GM21786 (cell line): ENCODE results near the gene ATF5.
"Not testable (repeated sequence)": the region's sequence is repeated elsewhere in the genome, so short reads cannot be mapped to it uniquely, and the experiment has no call there.

Source experiments
- ATAC-seq: cut with Tn5 transposase; IDR thresholded peaks from one replicate; pipeline ENCODE4 v1.9.1; 2021; ENCODE audit not compliant: unreplicated experiment

ATF5 gene

GRCh38 chr19:49944567-49944966, 15.6 kb downstream of the ATF5 start:
- ATAC-seq: not testable (repeated sequence)

GRCh38 chr19:49946415-49946814, 17.4 kb downstream of the ATF5 start:
- ATAC-seq: no peak

GRCh38 chr19:49949742-49950589, 21.0 kb downstream of the ATF5 start:
- ATAC-seq: no peak

- ATAC-seq: no peak
These were observed 21.6 kb downstream of the ATF5 start for GRCh38 chr19:49950590-49950948.

GRCh38 chr19:49950956-49951526, 22.0 kb downstream of the ATF5 start:
- ATAC-seq: no peak

GRCh38 chr19:49951806-49952478, 22.9 kb downstream of the ATF5 start:
- ATAC-seq: no peak

GRCh38 chr19:49952479-49952836, 23.5 kb downstream of the ATF5 start:
- ATAC-seq: no peak

GRCh38 chr19:49952906-49953305, 23.9 kb downstream of the ATF5 start:
- ATAC-seq: no peak

- no peak for ATAC-seq
These were observed 24.4 kb downstream of the ATF5 start for GRCh38 chr19:49953416-49953815.

- no peak for ATAC-seq
These were observed 25.3 kb downstream of the ATF5 start for GRCh38 chr19:49954092-49954829.

GRCh38 chr19:49954933-49955332, 25.9 kb downstream of the ATF5 start:
- ATAC-seq: no peak

- ATAC-seq: no peak
These were observed 27.1 kb downstream of the ATF5 start for GRCh38 chr19:49956115-49956495.

- ATAC-seq: no peak
These were observed 28.4 kb downstream of the ATF5 start for GRCh38 chr19:49957262-49957915.

- ATAC-seq: not testable (repeated sequence)
These were observed 29.1 kb downstream of the ATF5 start for GRCh38 chr19:49958144-49958543.

GRCh38 chr19:49958596-49958995, 29.6 kb downstream of the ATF5 start:
- not testable (repeated sequence) for ATAC-seq

GRCh38 chr19:49959892-49960291, 30.9 kb downstream of the ATF5 start:
- not testable (repeated sequence) for ATAC-seq

GRCh38 chr19:49960980-49961379, 32.0 kb downstream of the ATF5 start, which contains the start of gene SIGLEC11:
Gene SIGLEC11, minus strand, starts transcription at chr19:49961172. Its CDS starts 91 bp downstream, at chr19:49961081.
- ATAC-seq: not testable (repeated sequence)

GRCh38 chr19:49968279-49968922, 39.4 kb downstream of the ATF5 start:
- ATAC-seq: no peak

- ATAC-seq: not testable (repeated sequence)
These were observed 40.4 kb downstream of the ATF5 start for GRCh38 chr19:49969355-49969754.

- no peak for ATAC-seq
These were observed 43.0 kb downstream of the ATF5 start for GRCh38 chr19:49971991-49972411.
